B cell (primary cell): ENCODE results near the gene HSD17B12.

Experiments used
- EZH2 ChIP-seq: IDR thresholded peaks from 2 replicates; pipeline ENCODE4 v1.6.1; 2012; ENCODE audit warnings: borderline replicate concordance, low read depth, mild to moderate bottlenecking, moderate library complexity, low read length; ENCODE audit not compliant: insufficient read depth, poor library complexity, severe bottlenecking
- TF ChIP-seq, protein P1 (sequence below): fragments of 200-600 bp; IDR thresholded peaks from one replicate; pipeline ENCODE4 v1.8.0; 2022; ENCODE audit warnings: antibody characterized with exemption, mild to moderate bottlenecking

DNA sequence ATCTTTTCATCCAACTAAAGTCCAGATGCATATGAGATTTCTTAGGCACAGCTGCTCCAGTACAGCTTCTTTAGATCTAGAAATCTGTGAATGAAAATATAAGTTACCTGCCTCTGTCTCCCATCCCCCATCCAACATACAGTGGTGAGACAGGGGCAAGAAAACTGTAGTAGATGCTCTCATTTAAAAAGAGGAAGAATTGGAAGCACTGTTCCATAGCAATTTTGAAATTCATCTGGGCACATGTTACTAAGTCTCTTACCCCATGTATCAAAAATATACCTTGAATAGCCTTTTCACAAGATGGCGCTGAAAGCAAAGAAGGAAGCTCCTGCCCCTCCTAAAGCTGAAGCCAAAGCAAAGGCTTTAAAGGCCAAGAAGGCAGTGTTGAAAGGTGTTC lies 37.8 kb downstream of the HSD17B12 start:
- TF ChIP-seq, protein P1, sequence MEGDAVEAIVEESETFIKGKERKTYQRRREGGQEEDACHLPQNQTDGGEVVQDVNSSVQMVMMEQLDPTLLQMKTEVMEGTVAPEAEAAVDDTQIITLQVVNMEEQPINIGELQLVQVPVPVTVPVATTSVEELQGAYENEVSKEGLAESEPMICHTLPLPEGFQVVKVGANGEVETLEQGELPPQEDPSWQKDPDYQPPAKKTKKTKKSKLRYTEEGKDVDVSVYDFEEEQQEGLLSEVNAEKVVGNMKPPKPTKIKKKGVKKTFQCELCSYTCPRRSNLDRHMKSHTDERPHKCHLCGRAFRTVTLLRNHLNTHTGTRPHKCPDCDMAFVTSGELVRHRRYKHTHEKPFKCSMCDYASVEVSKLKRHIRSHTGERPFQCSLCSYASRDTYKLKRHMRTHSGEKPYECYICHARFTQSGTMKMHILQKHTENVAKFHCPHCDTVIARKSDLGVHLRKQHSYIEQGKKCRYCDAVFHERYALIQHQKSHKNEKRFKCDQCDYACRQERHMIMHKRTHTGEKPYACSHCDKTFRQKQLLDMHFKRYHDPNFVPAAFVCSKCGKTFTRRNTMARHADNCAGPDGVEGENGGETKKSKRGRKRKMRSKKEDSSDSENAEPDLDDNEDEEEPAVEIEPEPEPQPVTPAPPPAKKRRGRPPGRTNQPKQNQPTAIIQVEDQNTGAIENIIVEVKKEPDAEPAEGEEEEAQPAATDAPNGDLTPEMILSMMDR = no peak
- TF ChIP-seq EZH2 = no peak
